Nephron progenitor cell (in vitro differentiated cells): Measurements from ENCODE around the gene RPTN.

Experiments
- DNase-seq: peaks from one replicate; pipeline ENCODE4 v3.0.0; 2021
- H3K27ac Mint-ChIP-seq: 2 replicates; pipeline ENCODE4 v1.8.0; 2021; ENCODE audit warnings: mild to moderate bottlenecking, moderate library complexity, mixed read lengths
- H3K27me3 Mint-ChIP-seq: 2 replicates; pipeline ENCODE4 v1.8.0; 2021; ENCODE audit warnings: mild to moderate bottlenecking, low read depth, mixed read lengths; ENCODE audit not compliant: poor library complexity
- H3K36me3 Mint-ChIP-seq: 2 replicates; pipeline ENCODE4 v1.8.0; 2021; ENCODE audit warnings: low read depth, mixed read lengths
- H3K4me1 Mint-ChIP-seq: 2 replicates; pipeline ENCODE4 v1.8.0; 2021; ENCODE audit warnings: mixed read lengths
- H3K4me3 Mint-ChIP-seq: 2 replicates; pipeline ENCODE4 v1.8.0; 2021; ENCODE audit warnings: mild to moderate bottlenecking, moderate library complexity, mixed read lengths
- H3K9me3 Mint-ChIP-seq: 2 replicates; pipeline ENCODE4 v1.8.0; 2021; ENCODE audit warnings: mild to moderate bottlenecking, moderate library complexity, mixed read lengths
- TF ChIP-seq, protein P1 (sequence below): fragments of 200-600 bp; sonication (generic); IDR thresholded peaks from 2 replicates; pipeline ENCODE4 v1.5.0; 2021; ENCODE audit warnings: antibody characterized with exemption

Gene RPTN

DNA sequence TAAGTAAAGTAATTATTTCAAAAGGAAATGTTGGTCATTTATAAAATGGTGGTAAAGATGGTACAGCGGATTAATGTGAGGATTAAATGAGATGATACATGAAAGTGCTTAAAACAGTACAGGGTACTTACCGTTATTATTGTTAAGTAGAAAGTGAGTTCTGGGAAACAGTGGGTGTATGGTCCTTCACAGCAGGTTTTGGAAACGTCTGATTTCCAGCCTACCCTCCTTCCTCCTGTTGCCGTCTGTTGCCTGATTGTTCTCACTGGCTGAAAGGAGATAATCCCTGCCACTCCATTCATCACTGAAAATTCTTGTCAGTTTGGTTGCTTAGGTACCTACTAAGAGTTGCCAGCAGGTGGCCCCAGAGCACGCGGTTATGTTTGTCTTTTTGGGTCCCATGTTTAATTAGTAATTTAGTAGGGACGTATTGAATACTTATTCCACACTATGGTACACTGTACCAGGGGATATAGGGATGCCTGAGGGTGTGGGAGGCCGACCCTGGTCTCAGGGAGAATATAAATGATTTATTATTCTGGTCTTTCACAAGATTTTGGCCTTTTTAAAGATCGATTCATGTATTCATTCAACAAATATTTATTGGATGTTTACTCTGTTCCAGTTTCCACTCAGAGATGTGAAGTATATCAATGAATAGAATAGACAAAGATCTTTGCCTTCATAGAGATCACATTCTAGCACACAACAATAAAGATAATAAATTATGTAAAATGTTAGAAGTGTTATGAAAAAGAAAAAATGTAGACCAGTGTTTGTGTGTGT, 30.8 kb upstream of the RPTN start:
- no peaks in the 10 kb centered on the region for H3K27me3 Mint-ChIP-seq
- peaks cover 43% of the 10 kb centered on the region for H3K9me3 Mint-ChIP-seq
- TF ChIP-seq, protein P1, sequence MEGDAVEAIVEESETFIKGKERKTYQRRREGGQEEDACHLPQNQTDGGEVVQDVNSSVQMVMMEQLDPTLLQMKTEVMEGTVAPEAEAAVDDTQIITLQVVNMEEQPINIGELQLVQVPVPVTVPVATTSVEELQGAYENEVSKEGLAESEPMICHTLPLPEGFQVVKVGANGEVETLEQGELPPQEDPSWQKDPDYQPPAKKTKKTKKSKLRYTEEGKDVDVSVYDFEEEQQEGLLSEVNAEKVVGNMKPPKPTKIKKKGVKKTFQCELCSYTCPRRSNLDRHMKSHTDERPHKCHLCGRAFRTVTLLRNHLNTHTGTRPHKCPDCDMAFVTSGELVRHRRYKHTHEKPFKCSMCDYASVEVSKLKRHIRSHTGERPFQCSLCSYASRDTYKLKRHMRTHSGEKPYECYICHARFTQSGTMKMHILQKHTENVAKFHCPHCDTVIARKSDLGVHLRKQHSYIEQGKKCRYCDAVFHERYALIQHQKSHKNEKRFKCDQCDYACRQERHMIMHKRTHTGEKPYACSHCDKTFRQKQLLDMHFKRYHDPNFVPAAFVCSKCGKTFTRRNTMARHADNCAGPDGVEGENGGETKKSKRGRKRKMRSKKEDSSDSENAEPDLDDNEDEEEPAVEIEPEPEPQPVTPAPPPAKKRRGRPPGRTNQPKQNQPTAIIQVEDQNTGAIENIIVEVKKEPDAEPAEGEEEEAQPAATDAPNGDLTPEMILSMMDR: no peak
- peak; percentile 16 for DNase-seq
- H3K36me3 Mint-ChIP-seq: no peaks in the 10 kb centered on the region
- no peak overlapping the region for H3K27ac Mint-ChIP-seq
- H3K4me1 Mint-ChIP-seq: no peaks in the 10 kb centered on the region
- H3K4me3 Mint-ChIP-seq: no peak overlapping the region

DNA sequence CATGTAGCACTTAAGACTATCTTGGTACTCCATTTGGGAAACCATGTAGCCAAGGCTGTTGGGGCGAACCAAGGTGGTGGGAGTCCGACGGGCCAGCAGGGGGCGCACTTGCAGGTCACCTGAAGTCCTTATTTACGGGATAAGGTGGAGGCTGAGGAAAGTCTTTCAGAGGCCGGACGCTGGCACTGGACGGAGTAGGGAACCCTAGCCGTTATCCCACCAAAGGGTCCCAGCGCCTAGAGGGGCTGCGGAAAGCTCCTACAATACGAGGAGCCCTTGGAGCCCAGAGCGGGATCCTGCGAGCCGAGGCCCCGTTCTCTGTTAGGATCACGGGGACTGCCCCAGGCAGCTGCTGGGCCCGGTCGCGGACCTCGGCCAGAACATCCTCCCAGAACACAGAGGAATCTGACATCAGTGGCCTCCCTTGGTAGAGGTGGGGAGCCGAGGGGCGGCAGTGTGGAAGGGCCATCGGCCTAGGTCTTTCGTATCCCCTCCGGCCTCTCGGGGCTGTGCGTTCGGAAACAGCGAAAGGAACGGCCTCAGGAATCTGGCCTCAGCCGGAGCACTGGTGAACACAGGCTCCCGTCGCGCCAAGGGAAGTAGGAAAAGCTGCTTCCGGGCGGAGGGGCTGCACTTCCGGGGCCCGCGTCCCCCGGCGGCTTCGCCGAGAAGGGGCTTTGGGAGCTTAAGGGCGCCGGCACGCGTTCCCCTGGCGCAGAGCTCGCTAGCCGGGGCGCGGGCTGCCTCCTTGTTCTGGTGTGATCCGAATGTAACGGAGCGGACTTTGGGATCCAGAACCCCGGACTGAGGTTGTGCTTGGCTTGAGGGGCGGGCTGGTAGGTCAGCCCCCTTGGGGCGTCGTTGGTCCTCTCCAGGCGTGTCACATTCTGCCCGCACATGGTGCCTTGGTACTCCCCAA, 29.9 kb upstream of the RPTN start:
- Mint-ChIP-seq H3K9me3 (peaks cover 37% of the 10 kb centered on the region), H3K4me1 (no peaks in the 10 kb centered on the region), H3K27ac (no peak overlapping the region), H3K27me3 (peaks cover 5% of the 10 kb centered on the region), H3K4me3 (no peak overlapping the region), H3K36me3 (no peaks in the 10 kb centered on the region)
- TF ChIP-seq, protein P1: no peak
- peak; percentile 6 for DNase-seq

DNA sequence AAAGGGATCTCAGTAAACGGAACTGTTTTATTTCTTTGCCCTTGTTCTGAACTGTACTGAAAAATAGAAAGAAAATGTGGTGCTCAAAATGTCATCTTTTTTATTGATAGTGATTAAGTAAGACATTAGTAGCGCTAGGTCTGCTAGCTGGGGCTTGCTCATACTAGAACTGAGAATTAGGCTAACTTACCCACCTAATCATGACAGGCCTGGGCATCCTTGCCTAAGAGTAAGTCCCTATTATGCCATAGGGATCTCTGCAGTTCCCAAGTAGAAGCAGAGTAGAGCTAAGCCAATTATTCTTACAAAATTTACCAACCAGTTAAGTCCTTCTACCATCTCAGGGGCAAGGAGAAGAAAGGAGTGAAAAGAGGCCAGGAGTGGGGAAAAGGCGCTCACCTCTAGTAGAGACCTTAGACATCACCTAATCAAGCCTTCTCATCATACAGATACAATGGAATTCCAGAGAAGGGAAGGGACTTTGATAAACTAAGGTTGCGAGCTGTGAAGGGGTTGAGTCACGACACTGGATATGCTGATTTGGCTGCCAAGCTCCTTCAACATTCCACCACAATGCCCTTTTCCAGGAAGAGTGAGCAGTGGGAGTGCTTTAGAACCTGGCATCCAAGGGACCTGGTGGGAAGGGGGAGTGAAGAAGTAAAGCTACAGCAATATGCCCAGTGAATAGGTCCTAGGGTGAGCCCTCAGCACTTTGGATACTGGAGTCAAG, 27.7 kb upstream of the RPTN start:
- H3K36me3 Mint-ChIP-seq: no peaks in the 10 kb centered on the region
- H3K27me3 Mint-ChIP-seq: peaks cover 5% of the 10 kb centered on the region
- no peak for DNase-seq
- TF ChIP-seq, protein P1: no peak
- H3K4me3 Mint-ChIP-seq: no peak overlapping the region
- H3K4me1 Mint-ChIP-seq: no peaks in the 10 kb centered on the region
- no peak overlapping the region for H3K27ac Mint-ChIP-seq
- H3K9me3 Mint-ChIP-seq: peaks cover 28% of the 10 kb centered on the region

DNA sequence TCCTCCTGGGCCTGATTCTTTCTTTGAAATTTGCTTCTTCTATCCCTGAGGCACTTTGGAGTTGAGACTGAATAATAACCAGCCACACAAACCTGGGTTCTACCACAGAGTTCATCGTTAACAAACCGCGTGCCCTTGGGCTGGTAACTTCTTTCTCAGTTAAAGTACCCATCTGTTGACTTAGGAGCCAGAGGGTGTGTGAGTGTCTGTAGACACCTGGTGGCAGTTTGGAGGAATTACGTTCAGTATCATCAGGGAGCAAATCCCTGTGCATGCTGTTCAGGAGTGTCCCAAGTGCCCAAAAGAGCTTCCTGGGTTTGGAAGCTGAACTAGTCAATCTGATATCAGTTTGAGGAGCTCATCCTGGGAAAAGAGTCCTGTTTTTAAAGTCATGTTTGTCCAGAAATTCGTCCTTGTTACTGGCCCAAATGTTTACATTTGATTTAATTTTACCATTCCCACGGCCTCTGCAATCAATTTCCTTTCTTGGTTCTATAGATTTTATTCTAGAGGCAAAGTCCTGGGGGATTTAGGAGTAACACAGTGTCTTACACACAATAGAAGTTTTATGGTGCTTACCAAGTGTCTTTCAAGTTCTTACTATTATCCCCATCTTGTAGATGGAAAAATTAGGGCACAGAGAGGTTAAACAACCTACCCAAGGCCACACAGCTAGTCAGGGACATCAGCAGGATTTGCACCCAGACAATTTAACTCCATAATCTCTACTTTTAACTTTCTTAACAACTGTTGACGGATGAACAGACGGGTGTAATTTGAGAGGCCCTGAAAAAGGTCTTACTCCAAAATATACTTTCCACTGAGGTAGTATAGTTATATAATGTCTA, 26.7 kb upstream of the RPTN start:
- Mint-ChIP-seq H3K4me1 (no peaks in the 10 kb centered on the region), H3K27me3 (peaks cover 7% of the 10 kb centered on the region), H3K27ac (no peak overlapping the region), H3K4me3 (no peak overlapping the region), H3K9me3 (peaks cover 27% of the 10 kb centered on the region), H3K36me3 (no peaks in the 10 kb centered on the region)
- TF ChIP-seq, protein P1: peak; percentile 41
- DNase-seq: peak; percentile 5

DNA sequence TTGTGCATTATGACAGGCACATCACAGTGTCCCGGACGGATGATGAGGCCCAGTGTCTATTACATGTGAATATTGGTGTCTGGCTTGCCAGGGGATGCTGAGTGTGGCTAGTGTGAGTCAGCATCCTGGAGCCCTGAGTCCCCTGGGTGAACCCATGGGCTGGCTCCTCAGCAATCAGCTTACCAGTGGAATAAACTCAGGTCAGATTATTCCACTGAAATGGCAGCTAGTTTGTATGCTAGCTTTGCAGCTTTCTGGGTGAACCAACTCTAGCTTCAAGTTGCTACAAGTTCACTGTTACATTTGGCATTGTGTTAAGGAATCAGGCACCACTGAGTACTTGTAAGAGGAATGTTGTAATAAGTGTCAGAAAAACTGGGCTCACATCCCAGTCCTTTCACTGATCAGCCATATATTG, 23.9 kb upstream of the RPTN start:
- no peaks in the 10 kb centered on the region for H3K4me1 Mint-ChIP-seq
- peaks cover 39% of the 10 kb centered on the region for H3K9me3 Mint-ChIP-seq
- H3K36me3 Mint-ChIP-seq: no peaks in the 10 kb centered on the region
- H3K27ac Mint-ChIP-seq: no peak overlapping the region
- H3K27me3 Mint-ChIP-seq: peaks cover 11% of the 10 kb centered on the region
- TF ChIP-seq, protein P1: no peak
- no peak for DNase-seq
- no peak overlapping the region for H3K4me3 Mint-ChIP-seq
